GM12874 (cell line): ENCODE data around the gene NAV2.

Experiments used
- TF ChIP-seq, protein P1 (sequence below): IDR thresholded peaks from 2 replicates; pipeline ENCODE4 v1.5.1; 2011; ENCODE audit warnings: low read depth, mild to moderate bottlenecking, control low read depth, low read length, moderate library complexity; ENCODE audit not compliant: insufficient read depth

NAV2 gene

DNA sequence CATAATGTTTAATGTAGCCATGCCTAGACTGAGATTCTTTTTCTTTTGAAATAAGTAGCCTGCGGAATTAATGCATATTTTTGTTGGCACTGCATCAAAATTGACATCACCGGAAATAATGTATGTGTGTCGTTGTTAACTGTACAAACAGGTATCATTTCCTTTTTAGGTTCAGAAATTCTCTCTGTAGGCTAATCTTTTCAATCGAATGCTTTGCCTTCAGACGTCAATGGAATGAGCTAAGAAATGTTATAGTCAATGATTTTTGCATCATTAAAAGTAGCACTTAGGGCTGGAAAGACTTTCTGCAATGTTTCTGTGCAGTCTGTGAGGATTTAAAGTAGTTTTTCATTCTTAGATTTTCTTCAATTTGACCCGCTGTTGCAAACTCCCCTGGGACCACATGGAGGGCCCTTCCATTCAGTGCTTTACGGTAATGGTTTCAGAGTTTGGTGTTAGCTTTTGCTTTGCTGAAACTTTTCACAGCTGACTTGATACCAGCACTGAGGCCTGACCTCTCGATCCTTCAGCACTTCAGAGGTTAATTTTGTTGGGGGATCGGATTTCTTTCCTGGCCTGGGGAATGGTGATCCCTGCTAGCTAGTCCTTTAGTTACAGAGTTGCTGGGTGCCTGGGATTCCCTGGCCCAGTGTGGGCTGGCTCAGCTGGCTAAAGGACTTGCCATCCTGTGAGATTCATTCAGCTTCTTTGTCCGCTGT lies 309.9 kb downstream of the NAV2 start:
- TF ChIP-seq, protein P1, sequence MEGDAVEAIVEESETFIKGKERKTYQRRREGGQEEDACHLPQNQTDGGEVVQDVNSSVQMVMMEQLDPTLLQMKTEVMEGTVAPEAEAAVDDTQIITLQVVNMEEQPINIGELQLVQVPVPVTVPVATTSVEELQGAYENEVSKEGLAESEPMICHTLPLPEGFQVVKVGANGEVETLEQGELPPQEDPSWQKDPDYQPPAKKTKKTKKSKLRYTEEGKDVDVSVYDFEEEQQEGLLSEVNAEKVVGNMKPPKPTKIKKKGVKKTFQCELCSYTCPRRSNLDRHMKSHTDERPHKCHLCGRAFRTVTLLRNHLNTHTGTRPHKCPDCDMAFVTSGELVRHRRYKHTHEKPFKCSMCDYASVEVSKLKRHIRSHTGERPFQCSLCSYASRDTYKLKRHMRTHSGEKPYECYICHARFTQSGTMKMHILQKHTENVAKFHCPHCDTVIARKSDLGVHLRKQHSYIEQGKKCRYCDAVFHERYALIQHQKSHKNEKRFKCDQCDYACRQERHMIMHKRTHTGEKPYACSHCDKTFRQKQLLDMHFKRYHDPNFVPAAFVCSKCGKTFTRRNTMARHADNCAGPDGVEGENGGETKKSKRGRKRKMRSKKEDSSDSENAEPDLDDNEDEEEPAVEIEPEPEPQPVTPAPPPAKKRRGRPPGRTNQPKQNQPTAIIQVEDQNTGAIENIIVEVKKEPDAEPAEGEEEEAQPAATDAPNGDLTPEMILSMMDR, result no peak

DNA sequence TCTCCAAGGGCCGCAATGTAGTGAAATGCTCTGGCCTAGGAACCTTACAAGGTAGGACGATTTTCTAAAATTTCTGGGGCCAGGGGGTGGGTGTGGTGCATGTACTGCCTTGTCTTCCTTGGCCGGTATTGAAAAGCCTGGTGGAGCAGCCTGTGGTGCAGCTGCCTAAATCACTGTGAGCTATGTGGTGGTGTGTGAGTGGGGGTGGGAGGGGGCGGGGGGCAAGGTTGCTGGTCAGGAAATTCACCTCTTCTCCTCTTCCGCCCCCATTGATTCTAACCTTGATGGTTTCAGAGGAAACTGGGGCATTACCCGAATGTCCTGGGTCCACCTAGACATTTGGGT lies 310.4 kb downstream of the NAV2 start:
- TF ChIP-seq, protein P1, result no peak

DNA sequence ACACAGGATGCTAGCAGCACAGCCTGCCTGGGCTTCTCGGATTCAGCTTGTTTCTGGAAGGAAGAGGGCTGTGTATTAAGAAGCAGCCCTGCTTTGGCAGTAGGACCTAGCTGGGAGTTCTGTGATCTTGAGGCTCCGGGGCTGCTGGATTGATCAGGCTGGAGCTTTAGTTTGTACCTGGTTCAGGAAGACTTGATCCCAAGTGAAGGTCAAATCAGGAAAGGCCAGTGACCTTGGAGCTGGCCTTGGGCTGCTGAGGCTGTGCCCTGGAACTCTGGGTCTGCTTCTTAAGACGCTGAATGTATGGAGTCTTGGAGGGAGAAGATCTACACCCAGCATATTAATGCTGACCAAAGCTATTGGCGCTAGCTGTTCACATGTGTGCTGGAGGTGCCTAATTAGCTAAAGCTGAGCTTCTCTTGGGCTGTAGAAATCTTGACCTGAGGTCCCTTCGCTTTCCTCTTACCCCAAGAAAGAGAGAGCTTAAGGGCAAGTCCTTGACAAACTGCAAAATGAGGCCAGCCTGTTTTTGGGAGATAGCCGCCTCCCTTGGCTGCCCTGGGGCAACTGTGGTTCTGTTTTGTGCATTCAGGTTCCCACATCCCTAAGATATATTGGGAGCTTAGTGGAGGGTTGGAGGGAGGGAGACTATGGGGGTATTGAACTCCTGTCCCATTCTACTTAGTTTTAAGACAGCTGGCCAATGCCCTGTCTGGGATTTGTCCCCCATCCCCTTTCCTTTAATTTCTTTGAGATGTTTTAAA lies 311.7 kb downstream of the NAV2 start:
- TF ChIP-seq, protein P1, result no peak

DNA sequence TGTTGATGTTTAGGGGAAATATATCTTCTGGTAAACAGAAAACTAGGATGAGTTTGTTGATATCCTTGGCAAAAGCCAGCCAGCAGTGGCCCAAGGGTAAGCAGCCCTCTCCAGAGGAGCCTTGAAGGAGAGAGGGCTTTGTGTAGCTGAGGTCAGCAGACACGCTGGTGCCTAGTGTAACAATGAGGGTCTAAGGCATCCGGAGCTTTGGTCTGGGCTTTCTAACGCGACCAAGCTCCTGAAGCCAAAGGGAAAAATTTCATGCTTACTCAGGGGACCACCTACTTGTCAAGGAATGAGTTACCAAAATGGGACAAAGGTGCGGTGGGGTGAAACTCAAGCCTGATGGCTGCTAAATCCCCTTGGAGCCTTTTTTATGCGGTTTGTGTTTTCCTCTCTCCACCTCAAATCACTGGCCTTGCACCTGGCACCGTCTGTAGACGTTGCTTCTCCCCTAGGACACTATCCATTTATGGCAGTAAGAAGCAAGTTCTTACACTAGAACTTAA lies 312.7 kb downstream of the NAV2 start:
- TF ChIP-seq, protein P1, result no peak

DNA sequence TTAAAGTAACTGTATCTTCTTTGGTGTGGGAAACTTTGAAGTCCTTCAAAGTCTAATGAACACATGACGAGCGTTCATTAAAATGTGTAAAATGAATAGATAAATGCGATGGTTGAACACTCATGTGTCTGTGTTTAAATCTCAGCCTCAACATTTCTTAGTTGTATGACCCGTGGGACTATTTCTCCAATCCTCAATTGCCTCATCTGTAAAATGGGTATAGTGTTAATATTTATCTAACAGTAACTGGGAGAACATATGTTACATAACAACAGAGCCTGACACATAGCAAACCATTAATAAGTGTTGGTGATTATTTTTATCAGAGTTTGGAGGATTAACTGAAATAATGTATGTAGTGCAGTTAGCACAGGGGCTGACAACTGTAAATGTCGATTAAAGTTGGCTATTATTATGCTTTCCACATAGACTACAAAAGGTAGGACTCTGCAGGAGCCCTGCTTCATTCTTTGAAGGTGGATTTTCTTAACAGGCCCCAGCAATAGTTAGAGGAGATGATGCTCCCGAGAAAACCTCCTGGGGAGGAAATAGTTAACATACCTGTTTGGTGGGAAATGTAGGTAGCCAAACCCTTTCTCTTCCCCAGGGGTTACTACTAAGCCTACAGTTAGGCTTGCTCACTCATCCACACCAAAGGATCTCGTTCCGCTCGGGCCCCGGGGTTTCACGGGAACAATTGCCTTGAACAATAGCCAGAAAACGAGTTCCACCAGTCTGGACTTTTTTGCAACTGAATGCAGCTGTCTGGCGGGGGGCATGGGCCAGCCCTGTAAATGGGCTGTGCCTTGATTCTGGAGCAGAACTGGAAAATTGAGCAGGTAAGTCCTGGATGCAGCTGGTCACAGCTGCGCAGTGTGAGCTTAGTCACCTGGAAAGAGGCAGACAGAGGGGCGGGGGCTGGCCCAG lies 314.3 kb downstream of the NAV2 start:
- TF ChIP-seq, protein P1, result no peak

DNA sequence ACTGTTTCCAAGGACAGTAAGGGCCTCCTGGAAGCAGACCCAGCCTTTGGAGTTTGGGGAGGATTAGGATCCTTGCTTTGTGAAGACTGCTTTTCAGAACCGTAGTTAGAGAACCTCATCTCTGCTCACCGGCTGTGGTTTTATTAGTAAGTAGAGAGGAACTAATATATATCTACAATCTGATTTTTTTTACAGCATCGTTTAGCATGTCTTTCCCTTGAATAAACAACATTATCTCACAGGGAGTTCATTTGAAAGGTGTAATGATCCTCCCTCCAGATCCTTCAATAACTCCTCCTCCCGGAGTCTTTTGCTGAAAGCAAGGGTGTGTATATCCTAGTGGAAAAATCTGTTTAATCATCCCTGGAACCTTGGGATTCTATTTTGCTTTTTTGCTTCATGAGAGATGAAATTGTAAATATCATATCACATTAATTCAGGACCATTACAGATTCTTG lies 314.9 kb downstream of the NAV2 start:
- TF ChIP-seq, protein P1, result no peak

DNA sequence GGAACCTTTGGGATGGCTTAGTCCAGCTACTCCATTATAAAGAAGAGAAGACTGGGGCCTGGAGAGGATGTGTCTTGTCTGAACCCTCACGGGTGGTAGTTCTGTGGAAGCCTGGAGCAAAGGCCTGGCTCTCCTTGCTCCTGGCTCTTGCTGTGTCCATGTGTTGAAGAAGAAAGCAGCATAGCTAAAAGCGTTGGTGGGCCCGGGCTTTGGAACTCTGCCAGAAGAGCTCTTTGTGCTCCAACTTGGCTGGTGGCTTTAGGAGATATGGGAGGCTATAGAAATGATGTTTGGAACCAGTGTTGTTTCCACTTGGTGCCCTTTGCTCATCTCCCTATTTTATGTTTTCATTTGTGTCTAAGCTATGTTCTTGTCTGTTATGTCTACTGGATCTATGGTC lies 316.6 kb downstream of the NAV2 start:
- TF ChIP-seq, protein P1, result no peak
